HCT116 (cell line): Measurements from ENCODE around the gene IQCK. TPM values are rescaled to one million over a fixed set of nuclear protein-coding genes. Genes with fewer than 3 reads are reported as not detected.

Source experiments
- ATAC-seq: fragments of 200-7000 bp; cut with Tn5 transposase; 2 replicates; pipeline ENCODE4 v1.9.1; 2020; ENCODE audit warnings: mild to moderate bottlenecking, moderate library complexity
- BruUV-seq: library from RNA; stranded (reverse); fragments of 400-500 nt; replicated peaks from 2 replicates; lab custom pipeline; 2021; lab: Mats Ljungman, UMichigan
- CTCF ChIA-PET: fragments of 300-600 bp; sonication (Branson Sonifier 250); formaldehyde crosslinking; loops from one replicate; lab custom pipeline; 2021; ENCODE audit warnings: antibody characterized with exemption; lab: Charles Lee
- POLR2A ChIA-PET: fragments of 300-600, 350-600 bp; sonication (Branson Sonifier 250); formaldehyde crosslinking; loops from one replicate; lab custom pipeline; 2021; ENCODE audit warnings: antibody characterized with exemption; lab: Charles Lee
- RAD21 ChIA-PET, 2 experiments: fragments of 300-600 bp; sonication (Branson Sonifier 250); formaldehyde crosslinking; loops; one replicate each; lab custom pipeline; 2023; ENCODE audit warnings: low total read pairs in 2 of 2; ENCODE audit not compliant: uncharacterized antibody in 2 of 2, unreplicated experiment in 2 of 2, low non-redundant PET in 1 of 2; lab: Charles Lee
- DNase-seq: peaks from one replicate; pipeline ENCODE4 v3.0.0-alpha.2; 2010; ENCODE audit warnings: low read depth, low spot score
- H2AFZ ChIP-seq: fragments of 200-600 bp; shearing (Covaris generic), sonication (generic); 2 replicates; pipeline ENCODE4 v1.6.1; 2017; ENCODE audit warnings: low read depth, mixed run types, mixed read lengths, antibody characterized with exemption, low read length; ENCODE audit not compliant: poor library complexity, severe bottlenecking
- H3K27ac ChIP-seq: 2 replicates; pipeline ENCODE4 v1.5.1; 2012; ENCODE audit warnings: low read depth, low read length
- H3K27me3 ChIP-seq: fragments of 200-600 bp; sonication (generic); 2 replicates; pipeline ENCODE4 v1.6.1; 2016; ENCODE audit warnings: mixed run types, low read length, mixed read lengths; ENCODE audit not compliant: insufficient read depth
- H3K36me3 ChIP-seq, 2 experiments: fragments of 200-500 bp in 1 of 2; fragments of 200-600 bp in 1 of 2; sonication (Bioruptor generic) in 1 of 2; sonication (generic) in 1 of 2; 2 replicates each; pipeline versions ENCODE4 v1.5.1 to v1.6.1; 2014 to 2016; ENCODE audit warnings: low read length in 2 of 2, inconsistent platforms in 1 of 2, mixed read lengths in 1 of 2, mixed run types in 1 of 2; ENCODE audit not compliant: insufficient read depth in 2 of 2, control insufficient read depth in 1 of 2
- H3K4me1 ChIP-seq, 2 experiments: fragments of 200-600 bp in 1 of 2; sonication (generic) in 1 of 2; 2 replicates each; pipeline versions ENCODE4 v1.5.1 to v1.6.1; 2012 to 2017; ENCODE audit warnings: low read length in 2 of 2, inconsistent platforms in 1 of 2, mild to moderate bottlenecking in 1 of 2, mixed read lengths in 1 of 2, mixed run types in 1 of 2, moderate library complexity in 1 of 2; ENCODE audit not compliant: insufficient read depth in 2 of 2, control insufficient read depth in 1 of 2
- H3K4me2 ChIP-seq: fragments of 200-600 bp; sonication (generic); 2 replicates; pipeline ENCODE4 v1.6.1; 2017; ENCODE audit warnings: mixed run types, low read length, mixed read lengths
- H3K4me3 ChIP-seq, 2 experiments: fragments of 200-600 bp in 1 of 2; sonication (generic) in 1 of 2; replicated peaks in 1 of 2; 2 replicates each; pipeline ENCODE4 v1.5.1; 2011 to 2016; ENCODE audit warnings: low read length in 2 of 2, control low read depth in 1 of 2, low read depth in 1 of 2, mild to moderate bottlenecking in 1 of 2, mixed read lengths in 1 of 2, mixed run types in 1 of 2
- H3K79me2 ChIP-seq: fragments of 200-600 bp; sonication (generic); 2 replicates; pipeline ENCODE4 v1.6.1; 2017; ENCODE audit warnings: mild to moderate bottlenecking, mixed run types, low read length, moderate library complexity, mixed read lengths; ENCODE audit not compliant: insufficient read depth
- H3K9ac ChIP-seq: fragments of 200-600 bp; sonication (generic); 2 replicates; pipeline ENCODE4 v1.6.1; 2016; ENCODE audit warnings: low read length, mixed read lengths
- H3K9me2 ChIP-seq: fragments of 200-600 bp; sonication (generic), shearing (Covaris generic); 2 replicates; pipeline ENCODE4 v1.6.1; 2017; ENCODE audit warnings: mixed run types, mild to moderate bottlenecking, moderate library complexity; ENCODE audit not compliant: insufficient read depth
- H3K9me3 ChIP-seq, 2 experiments: fragments of 200-500 bp in 1 of 2; fragments of 200-600 bp in 1 of 2; sonication (Bioruptor generic) in 1 of 2; sonication (generic) in 1 of 2; 2 replicates each; pipeline ENCODE4 v1.6.1; 2014 to 2017; ENCODE audit warnings: low read length in 2 of 2, mixed read lengths in 2 of 2, inconsistent platforms in 1 of 2, low read depth in 1 of 2, mild to moderate bottlenecking in 1 of 2, mixed run types in 1 of 2, moderate library complexity in 1 of 2; ENCODE audit not compliant: control insufficient read depth in 1 of 2, insufficient read depth in 1 of 2
- H4K20me1 ChIP-seq: fragments of 200-600 bp; sonication (generic), shearing (Covaris generic); 2 replicates; pipeline ENCODE4 v1.6.1; 2017; ENCODE audit warnings: mixed run types, mild to moderate bottlenecking, moderate library complexity; ENCODE audit not compliant: insufficient read depth
- ATF3 ChIP-seq: IDR thresholded peaks from 2 replicates; pipeline ENCODE4 v1.6.1; 2012
- CTCF ChIP-seq, 3 experiments: fragments of 200-600 bp in 1 of 3; sonication (generic) in 1 of 3; IDR thresholded peaks in 2 of 3; conservative IDR thresholded peaks in 1 of 3; 2 replicates each; pipeline ENCODE4 v1.5.1; 2012 to 2017; ENCODE audit warnings: low read depth in 2 of 3, low read length in 2 of 3, antibody characterized with exemption in 1 of 3, borderline replicate concordance in 1 of 3, control low read depth in 1 of 3, mild to moderate bottlenecking in 1 of 3, mixed read lengths in 1 of 3, mixed run types in 1 of 3, moderate library complexity in 1 of 3; ENCODE audit not compliant: insufficient read depth in 1 of 3
- MAX ChIP-seq: IDR thresholded peaks from 2 replicates; pipeline ENCODE4 v1.6.1; 2012
- POLR2AphosphoS5 ChIP-seq: IDR thresholded peaks from 2 replicates; pipeline ENCODE4 v1.6.1; 2011; ENCODE audit warnings: mild to moderate bottlenecking, low read depth, low read length, moderate library complexity
- TCF7L2 ChIP-seq: IDR thresholded peaks from 2 replicates; pipeline ENCODE4 v1.7.0; 2011; ENCODE audit warnings: borderline replicate concordance, inconsistent platforms; ENCODE audit not compliant: insufficient read depth, insufficient read length; ENCODE audit errors: extremely low read depth
- ZBTB33 ChIP-seq: IDR thresholded peaks from 2 replicates; pipeline ENCODE4 v1.6.1; 2011; ENCODE audit warnings: mild to moderate bottlenecking, low read length, moderate library complexity; ENCODE audit not compliant: insufficient replicate concordance; ENCODE audit errors: extremely low read depth
- intact Hi-C: fragments of 100-400 bp; cut with micrococcal nuclease; formaldehyde crosslinking; loops from 2 replicates; pipeline ENCODE4 v1.10.0; 2022
- total RNA-seq: library from RNA; stranded (reverse); gene quantifications from one replicate; pipeline ENCODE4 v1.2.1, GENCODE V29; 2021; ENCODE audit not compliant: unreplicated experiment

IQCK gene
- total RNA-seq, 1 experiment from 2014 or later: 11.8 TPM

- RAD21 ChIA-PET: no interaction called here
- DNase-seq (no peak), ATAC-seq (no peak)
- CTCF ChIA-PET: no interaction called here
- BruUV-seq: no TSS peak
- POLR2A ChIA-PET: no interaction called here
- H2AFZ ChIP-seq: no peak overlapping the region
- H3K36me3 ChIP-seq: peaks cover 28 to 32% of the 10 kb centered on the region in 2 experiments; a peak in 3 of 4 replicates
- peaks cover 17% of the 10 kb centered on the region; the same call in 1 of the 2 replicates for H3K79me2 ChIP-seq
- H3K9me2 ChIP-seq: no peaks in the 10 kb centered on the region
- no peaks in the 10 kb centered on the region for H3K27me3 ChIP-seq
- no peak overlapping the region for H3K27ac ChIP-seq
- TF ChIP-seq MAX (no peak), CTCF (IDR thresholded peaks at IDR 0.05 in 2 of 3, conservative IDR thresholded peaks at IDR 0.05 in 1 of 3; ENCODE audit: borderline replicate concordance in 1 of 3, insufficient read depth in 1 of 3, low read depth in 2 of 3, low read length in 2 of 3) (no peak), ATF3 (no peak), TCF7L2 (no peak), POLR2AphosphoS5 (no peak), ZBTB33 (no peak)
- TF ChIP-seq, all 23 proteins: peak for 0
- H3K4me2 ChIP-seq: no peak overlapping the region
- intact Hi-C loops: no loop called here
- H3K4me1 ChIP-seq: peaks cover 14 to 34% of the 10 kb centered on the region in 2 experiments
- H3K9me3 ChIP-seq: no peaks in the 10 kb centered on the region
- no peaks in the 10 kb centered on the region for H4K20me1 ChIP-seq
- no peak overlapping the region for H3K4me3 ChIP-seq
- H3K9ac ChIP-seq: no peak overlapping the region
These were observed 17.0 kb upstream of the IQCK start for GRCh38 chr16:19701091-19701490.
